SU-DHL-6 (cell line): ENCODE measurements around the gene PIGR.

Experiments used
- CTCF ChIP-seq: fragments of 200-600 bp; sonication (generic); IDR thresholded peaks from one replicate; pipeline ENCODE4 v1.5.1; 2017; ENCODE audit warnings: antibody characterized with exemption, mild to moderate bottlenecking, low read length, moderate library complexity; ENCODE audit not compliant: insufficient read depth, poor library complexity, severe bottlenecking
- EZH2phosphoT487 ChIP-seq: fragments of 200-600 bp; sonication (generic), shearing (Covaris generic); conservative IDR thresholded peaks from 2 replicates; pipeline ENCODE4 v1.6.1; 2018; ENCODE audit warnings: mild to moderate bottlenecking, antibody characterized with exemption, low read length, moderate library complexity, mixed read lengths

- TF ChIP-seq CTCF (peak; percentile 85), EZH2phosphoT487 (no peak)
Observed at GRCh38 chr1:206933333-206933945, 12.8 kb downstream of the PIGR start.
